Stomach (tissue), 4 donors: ENCODE measurements around the gene UNC45A.

Experiments used
- CTCF ChIP-seq, 7 experiments: fragments of 450-650 bp in 4 of 7; fragments of 200-600 bp in 3 of 7; sonication (generic) in 3 of 7; IDR thresholded peaks; one replicate each; pipeline ENCODE4 v1.5.1; 2016 to 2019; ENCODE audit warnings: antibody characterized with exemption in 7 of 7, control low read depth in 2 of 7, mild to moderate bottlenecking in 1 of 7
- EP300 ChIP-seq: sonication (generic); formaldehyde crosslinking; IDR thresholded peaks from one replicate; pipeline ENCODE4 v1.6.1; 2017; ENCODE audit warnings: antibody characterized with exemption

GRCh38 chr15:90917569-90917968 lies 17.5 kb upstream of the UNC45A start:
- TF ChIP-seq CTCF (IDR thresholded peaks at IDR 0.05) (no peak), EP300 (no peak)
